Trophoblast cell (in vitro differentiated cells and primary cell): ENCODE data around the gene PDGFRA.
A peak's percentile ranks its signal among the peaks of the same experiment; 100 is the strongest.

ENCODE experiments used
- DNase-seq, 2 donors: peaks; one replicate each; pipeline ENCODE4 v3.0.0-alpha.2; 2016
- H2AFZ ChIP-seq: 2 replicates; pipeline ENCODE4 v1.6.1; 2013; ENCODE audit warnings: low read length, moderate library complexity, mild to moderate bottlenecking; ENCODE audit not compliant: insufficient read depth, poor library complexity
- H2AK5ac ChIP-seq: 2 replicates; pipeline ENCODE4 v1.6.1; 2013; ENCODE audit warnings: mild to moderate bottlenecking, low read length
- H2BK120ac ChIP-seq: 2 replicates; pipeline ENCODE4 v1.6.1; 2013; ENCODE audit warnings: low read length, mild to moderate bottlenecking, moderate library complexity; ENCODE audit not compliant: insufficient read depth, poor library complexity
- H2BK12ac ChIP-seq: 2 replicates; pipeline ENCODE4 v1.6.1; 2013; ENCODE audit warnings: mild to moderate bottlenecking, low read length, moderate library complexity
- H2BK5ac ChIP-seq: 2 replicates; pipeline ENCODE4 v1.6.1; 2013; ENCODE audit warnings: low read length, low read depth, moderate library complexity, mild to moderate bottlenecking; ENCODE audit not compliant: poor library complexity
- H3K14ac ChIP-seq: 2 replicates; pipeline ENCODE4 v1.6.1; 2013; ENCODE audit warnings: mild to moderate bottlenecking, low read length
- H3K18ac ChIP-seq: 2 replicates; pipeline ENCODE4 v1.6.1; 2013; ENCODE audit warnings: mild to moderate bottlenecking, low read length
- H3K23ac ChIP-seq: 2 replicates; pipeline ENCODE4 v1.6.1; 2013; ENCODE audit warnings: low read length
- H3K27ac ChIP-seq: 2 replicates; pipeline ENCODE4 v1.5.1; 2013; ENCODE audit warnings: low read depth, mild to moderate bottlenecking, inconsistent platforms, low read length, moderate library complexity
- H3K27me3 ChIP-seq: 2 replicates; pipeline ENCODE4 v1.6.1; 2013; ENCODE audit warnings: inconsistent platforms, mild to moderate bottlenecking, low read length, moderate library complexity; ENCODE audit not compliant: insufficient read depth
- H3K36me3 ChIP-seq, 2 experiments: 1 replicate in 1 of 2; 2 replicates in 1 of 2; pipeline ENCODE4 v1.6.1; 2013; ENCODE audit warnings: low read length in 2 of 2, mild to moderate bottlenecking in 2 of 2, moderate library complexity in 1 of 2; ENCODE audit not compliant: insufficient read depth in 2 of 2, control insufficient read depth in 1 of 2
- H3K4ac ChIP-seq: 2 replicates; pipeline ENCODE4 v1.6.1; 2013; ENCODE audit warnings: low read depth, mild to moderate bottlenecking, low read length, moderate library complexity
- H3K4me1 ChIP-seq, 2 experiments: 1 replicate in 1 of 2; 2 replicates in 1 of 2; pipeline ENCODE4 v1.6.1; 2013; ENCODE audit warnings: low read length in 2 of 2, mild to moderate bottlenecking in 2 of 2, moderate library complexity in 1 of 2; ENCODE audit not compliant: insufficient read depth in 2 of 2, control insufficient read depth in 1 of 2
- H3K4me2 ChIP-seq: 2 replicates; pipeline ENCODE4 v1.6.1; 2013; ENCODE audit warnings: inconsistent platforms, mild to moderate bottlenecking, low read length, moderate library complexity
- H3K4me3 ChIP-seq: 2 replicates; pipeline ENCODE4 v1.5.1; 2013; ENCODE audit warnings: mild to moderate bottlenecking, low read depth, low read length, inconsistent platforms
- H3K79me1 ChIP-seq: one replicate; pipeline ENCODE4 v1.6.1; 2013; ENCODE audit warnings: low read length
- H3K79me2 ChIP-seq: 2 replicates; pipeline ENCODE4 v1.6.1; 2013; ENCODE audit warnings: low read length, mild to moderate bottlenecking; ENCODE audit not compliant: control insufficient read depth, insufficient read depth, poor library complexity
- H3K9ac ChIP-seq: 2 replicates; pipeline ENCODE4 v1.6.1; 2013; ENCODE audit warnings: mild to moderate bottlenecking, low read length
- H3K9me3 ChIP-seq: 2 replicates; pipeline ENCODE4 v1.6.1; 2013; ENCODE audit warnings: low read depth, mild to moderate bottlenecking, control low read depth, inconsistent platforms, low read length; ENCODE audit not compliant: insufficient read depth
- H4K12ac ChIP-seq: 2 replicates; pipeline ENCODE4 v1.6.1; 2013; ENCODE audit warnings: low read depth, mild to moderate bottlenecking, low read length, moderate library complexity
- H4K8ac ChIP-seq: 2 replicates; pipeline ENCODE4 v1.6.1; 2013; ENCODE audit warnings: low read depth, mild to moderate bottlenecking, low read length, moderate library complexity
- H4K91ac ChIP-seq: one replicate; pipeline ENCODE4 v1.6.1; 2013; ENCODE audit warnings: low read depth, mild to moderate bottlenecking, low read length, moderate library complexity
- WGBS: extraction: QIAGEN DNeasy Blood & Tissue Kit; methylation state at CpG from one replicate; pipeline ENCODE4 v1.1.7; 2013; ENCODE audit warnings: missing lambda C conversion rate; ENCODE audit not compliant: insufficient read length, insufficient coverage; ENCODE audit errors: extremely low coverage; 5-methylcytosine and 5-hydroxymethylcytosine counted together

Gene PDGFRA

DNA sequence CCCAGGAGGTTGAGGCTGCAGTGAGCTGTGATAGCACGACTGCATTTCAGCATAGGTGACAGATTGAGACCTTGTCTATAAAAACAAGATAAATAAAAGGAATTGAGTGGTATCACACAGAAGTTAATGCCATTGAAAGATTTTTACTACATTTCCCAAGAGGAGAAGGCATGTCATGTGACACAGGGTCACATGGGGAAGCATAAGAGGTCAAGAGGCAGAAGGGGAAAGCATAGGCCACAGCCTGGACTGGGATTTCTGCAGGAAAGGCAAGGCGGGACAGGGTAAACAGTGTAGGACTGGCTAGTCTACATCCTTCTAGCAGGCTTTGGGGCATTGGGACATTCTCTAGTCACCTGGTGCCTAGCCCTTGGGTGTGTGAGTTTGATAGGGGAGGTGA lies 88.6 kb downstream of the PDGFRA start:
- no CpG with 5 or more reads among the region's 2 CpGs for WGBS
- H2AFZ ChIP-seq, result no peak overlapping the region
- no peaks in the 10 kb centered on the region for H3K9me3 ChIP-seq
- DNase-seq, result no peak
- no peak overlapping the region for H3K4me3 ChIP-seq
- H3K4me2 ChIP-seq, result no peak overlapping the region
- no peak overlapping the region for H2BK120ac ChIP-seq
- H3K27me3 ChIP-seq, result no peaks in the 10 kb centered on the region
- H3K36me3 ChIP-seq, result no peaks in the 10 kb centered on the region
- no peaks in the 10 kb centered on the region for H3K79me2 ChIP-seq
- no peak overlapping the region for H4K8ac ChIP-seq
- H3K4me1 ChIP-seq, result no peaks in the 10 kb centered on the region
- no peak overlapping the region for H2AK5ac ChIP-seq
- H3K18ac ChIP-seq, result no peak overlapping the region
- H3K23ac ChIP-seq, result no peak overlapping the region
- H3K9ac ChIP-seq, result no peak overlapping the region
- no peak overlapping the region for H4K12ac ChIP-seq
- H3K27ac ChIP-seq, result no peak overlapping the region
- no peak overlapping the region for H2BK12ac ChIP-seq
- H3K14ac ChIP-seq, result no peak overlapping the region
- no peak overlapping the region for H3K4ac ChIP-seq
- no peak overlapping the region for H2BK5ac ChIP-seq
- no peak overlapping the region for H4K91ac ChIP-seq
- no peaks in the 10 kb centered on the region for H3K79me1 ChIP-seq

DNA sequence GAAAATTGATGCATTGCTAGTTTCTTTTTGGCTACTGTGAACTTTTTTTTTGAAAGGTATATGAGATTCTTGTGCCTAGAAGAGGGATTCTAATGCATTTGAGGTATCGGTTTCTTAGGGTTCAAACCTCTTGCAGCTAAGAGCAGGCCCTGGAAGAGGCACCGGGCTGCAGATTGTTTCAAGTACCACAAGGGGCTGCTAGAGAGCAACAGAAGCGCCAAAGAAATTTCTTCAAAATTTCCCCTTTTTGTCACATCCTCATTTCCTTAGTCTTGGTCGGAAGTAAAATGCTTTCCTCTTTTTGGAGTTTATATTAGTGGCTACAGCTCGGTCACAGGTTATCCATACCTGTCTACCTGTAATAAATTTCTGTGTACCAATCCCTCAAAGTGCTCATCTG lies 89.8 kb downstream of the PDGFRA start:
- Histone ChIP-seq H3K4me3 (no peak overlapping the region), H3K4me2 (no peak overlapping the region), H3K4ac (no peak overlapping the region), H3K18ac (no peak overlapping the region), H2AFZ (no peak overlapping the region), H4K12ac (no peak overlapping the region), H3K79me1 (no peaks in the 10 kb centered on the region), H2BK5ac (no peak overlapping the region), H3K9me3 (no peaks in the 10 kb centered on the region), H3K27ac (no peak overlapping the region), H4K91ac (no peak overlapping the region), H2AK5ac (no peak overlapping the region), H2BK12ac (no peak overlapping the region), H4K8ac (no peak overlapping the region), H3K36me3 (no peaks in the 10 kb centered on the region), H3K9ac (no peak overlapping the region), H2BK120ac (no peak overlapping the region), H3K4me1 (no peaks in the 10 kb centered on the region), H3K14ac (no peak overlapping the region), H3K79me2 (no peaks in the 10 kb centered on the region), H3K27me3 (no peaks in the 10 kb centered on the region), H3K23ac (no peak overlapping the region)
- WGBS, result no CpG with 5 or more reads among the region's 5 CpGs
- DNase-seq, result peak; percentile 29 to 81

DNA sequence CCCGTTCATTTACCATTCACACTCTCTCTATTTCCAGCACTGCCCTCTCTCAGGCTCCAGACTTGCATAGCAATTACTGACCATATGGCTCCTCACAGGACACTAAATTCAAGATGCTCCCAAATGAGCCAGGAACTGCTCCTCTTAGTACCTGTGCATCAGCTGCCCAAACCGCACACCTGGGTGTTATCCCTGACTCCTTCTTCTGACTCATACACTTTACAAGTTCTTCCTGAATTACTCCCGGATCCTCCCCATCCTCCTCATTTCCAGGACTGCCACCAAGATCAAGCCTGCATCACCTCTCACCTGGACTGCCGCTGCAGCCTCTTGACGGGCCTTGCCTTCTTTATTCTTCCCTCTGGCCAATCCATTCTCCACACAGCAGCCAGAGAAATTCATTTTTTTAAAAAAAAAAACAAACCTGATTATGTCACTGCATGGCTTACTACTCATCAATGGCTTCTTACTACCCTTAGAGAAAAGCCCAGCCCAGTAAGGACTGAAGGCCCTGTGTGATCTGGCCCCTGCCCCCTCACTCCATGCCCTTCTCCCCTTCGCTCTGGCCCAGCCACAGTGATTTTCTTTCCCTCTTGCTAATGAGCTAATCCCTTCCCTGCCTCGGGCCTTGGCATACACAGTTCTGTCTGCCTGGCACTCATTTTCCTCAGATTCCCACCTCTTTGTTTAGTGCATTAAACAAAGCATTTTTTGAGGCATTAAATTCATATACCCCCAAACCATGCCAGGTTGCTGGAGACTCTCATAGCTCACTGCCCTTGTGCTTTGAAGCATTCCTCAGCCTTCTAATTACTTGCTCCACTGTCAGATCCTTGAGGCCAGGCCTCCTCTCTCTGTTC lies 92.0 kb downstream of the PDGFRA start:
- Histone ChIP-seq H3K4me2 (no peak overlapping the region), H4K91ac (no peak overlapping the region), H3K4me3 (no peak overlapping the region), H3K79me2 (no peaks in the 10 kb centered on the region), H3K18ac (no peak overlapping the region), H3K9ac (no peak overlapping the region), H2AFZ (no peak overlapping the region), H3K27me3 (no peaks in the 10 kb centered on the region), H2BK5ac (no peak overlapping the region), H3K23ac (no peak overlapping the region), H3K14ac (no peak overlapping the region), H3K4ac (no peak overlapping the region), H2AK5ac (no peak overlapping the region), H3K4me1 (no peaks in the 10 kb centered on the region), H3K79me1 (no peaks in the 10 kb centered on the region), H2BK12ac (no peak overlapping the region), H4K12ac (no peak overlapping the region), H4K8ac (no peak overlapping the region), H3K27ac (no peak overlapping the region), H3K36me3 (no peaks in the 10 kb centered on the region), H3K9me3 (no peaks in the 10 kb centered on the region), H2BK120ac (no peak overlapping the region)
- DNase-seq, result peak; percentile 76 to 86
- WGBS, result no CpG with 5 or more reads among the region's 7 CpGs

DNA sequence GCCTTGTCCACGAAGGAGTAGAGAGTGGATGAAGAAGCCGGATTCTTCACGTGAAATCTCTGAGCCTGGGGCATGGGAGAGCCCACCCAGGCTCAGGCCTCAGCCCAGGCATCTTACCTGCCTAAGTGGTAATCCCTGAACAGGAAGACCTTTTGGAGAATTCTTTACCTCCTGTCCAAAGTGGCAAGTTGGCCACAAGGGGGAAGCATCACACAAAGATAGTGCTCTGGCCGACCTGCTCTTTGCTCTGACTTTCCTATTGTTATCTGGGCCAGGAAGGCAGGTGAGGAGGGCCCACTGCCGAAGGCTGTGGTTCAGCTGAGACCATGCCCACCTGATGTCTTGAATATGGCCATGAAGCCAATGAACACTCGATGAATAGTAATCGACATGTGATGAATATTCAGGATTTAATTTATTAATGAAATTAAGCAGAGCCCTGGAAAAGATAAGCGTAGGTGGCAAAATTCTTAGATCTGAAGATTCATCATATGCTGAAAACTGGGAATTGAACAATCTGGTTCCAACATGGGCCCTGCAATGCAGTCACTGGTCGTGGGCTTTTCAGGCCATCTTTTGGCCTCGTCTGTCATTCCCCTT lies 93.8 kb downstream of the PDGFRA start:
- Histone ChIP-seq H2BK12ac (no peak overlapping the region), H2BK120ac (no peak overlapping the region), H3K9ac (no peak overlapping the region), H2BK5ac (no peak overlapping the region), H3K79me1 (no peaks in the 10 kb centered on the region), H4K12ac (no peak overlapping the region), H3K4me3 (no peak overlapping the region), H2AFZ (no peak overlapping the region), H3K18ac (no peak overlapping the region), H3K79me2 (no peaks in the 10 kb centered on the region), H3K4me1 (no peaks in the 10 kb centered on the region), H3K14ac (no peak overlapping the region), H3K27me3 (no peaks in the 10 kb centered on the region), H3K9me3 (peaks cover 2% of the 10 kb centered on the region), H3K4me2 (no peak overlapping the region), H3K4ac (no peak overlapping the region), H4K8ac (no peak overlapping the region), H3K27ac (no peak overlapping the region), H2AK5ac (no peak overlapping the region), H4K91ac (no peak overlapping the region), H3K36me3 (no peaks in the 10 kb centered on the region), H3K23ac (no peak overlapping the region)
- peak; percentile 84 to 96 for DNase-seq
- no CpG with 5 or more reads among the region's 10 CpGs for WGBS
